ENCODE results near the gene RSRC1.

- TF ChIP-seq EZH2phosphoT487 (IDR thresholded peaks at IDR 0.05; ENCODE audit: borderline replicate concordance, low read length) (no peak), CTCF (IDR thresholded peaks at IDR 0.05; ENCODE audit: low read depth, low read length, poor library complexity, severe bottlenecking) (no peak)
Observed at GRCh38 chr3:158097593-158098308, 12.1 kb upstream of the RSRC1 start.

Measured in DOHH2 (cell line).